OCI-LY1 (cell line): Measurements from ENCODE around the gene COMMD2.

Source experiments
- CTCF ChIP-seq: fragments of 200-600 bp; sonication (generic), shearing (Covaris generic); IDR thresholded peaks from 2 replicates; pipeline ENCODE4 v1.5.1; 2017; ENCODE audit warnings: mild to moderate bottlenecking, antibody characterized with exemption, low read length, moderate library complexity, mixed read lengths
- EZH2 ChIP-seq: fragments of 200-600 bp; sonication (generic), shearing (Covaris generic); IDR thresholded peaks from 2 replicates; pipeline ENCODE4 v1.8.0; 2017; ENCODE audit warnings: borderline replicate concordance, mixed run types, mild to moderate bottlenecking, antibody characterized with exemption, low read length, moderate library complexity, mixed read lengths

GRCh38 chr3:149796026-149796425, 43.7 kb upstream of the COMMD2 start:
- TF ChIP-seq CTCF (no peak), EZH2 (no peak)
